Neural cell (in vitro differentiated cells): ENCODE data around the gene ADNP2. TPM values are rescaled to one million over a fixed set of nuclear protein-coding genes. Genes with fewer than 3 reads are reported as not detected.

Experiments
- H2AFZ ChIP-seq: fragments of 200-600, 300-800 bp; sonication (generic), shearing (Covaris generic); 2 replicates; pipeline ENCODE4 v1.6.0; 2014; ENCODE audit warnings: low read depth, mild to moderate bottlenecking, antibody characterized with exemption, low read length, moderate library complexity
- H3F3A ChIP-seq: fragments of 200-600 bp; shearing (Covaris generic); 2 replicates; pipeline ENCODE4 v1.6.1; 2016; ENCODE audit warnings: mild to moderate bottlenecking, moderate library complexity, mixed read lengths, antibody characterized with exemption, low read length; ENCODE audit not compliant: insufficient read depth, poor library complexity, severe bottlenecking
- H3K27ac ChIP-seq: fragments of 200-600, 300-800 bp; sonication (generic), shearing (Covaris generic); 2 replicates; pipeline ENCODE4 v1.5.1; 2014; ENCODE audit warnings: mild to moderate bottlenecking, low read length, moderate library complexity
- H3K27me3 ChIP-seq: fragments of 300-800, 200-600 bp; sonication (generic), shearing (Covaris generic); 2 replicates; pipeline ENCODE4 v1.6.0; 2014; ENCODE audit warnings: mild to moderate bottlenecking, low read depth, low read length, moderate library complexity; ENCODE audit not compliant: insufficient read depth
- H3K36me3 ChIP-seq: fragments of 300-800, 200-600 bp; sonication (generic), shearing (Covaris generic); 2 replicates; pipeline ENCODE4 v1.5.1; 2014; ENCODE audit warnings: mild to moderate bottlenecking, antibody characterized with exemption, low read length, moderate library complexity; ENCODE audit not compliant: insufficient read depth
- H3K4me2 ChIP-seq: fragments of 300-800, 200-600 bp; sonication (generic), shearing (Covaris generic); 2 replicates; pipeline ENCODE4 v1.6.0; 2014; ENCODE audit warnings: mild to moderate bottlenecking, low read length
- H3K4me3 ChIP-seq: fragments of 300-800, 200-600 bp; sonication (generic), shearing (Covaris generic); 2 replicates; pipeline ENCODE4 v1.5.1; 2014; ENCODE audit warnings: mild to moderate bottlenecking, low read length, moderate library complexity
- H3K79me2 ChIP-seq: fragments of 200-600 bp; shearing (Covaris generic); replicated peaks from 2 replicates; pipeline ENCODE4 v1.6.0; 2014; ENCODE audit warnings: mild to moderate bottlenecking, low read length, moderate library complexity; ENCODE audit not compliant: insufficient read depth
- H3K9ac ChIP-seq: fragments of 300-800, 200-600 bp; sonication (generic), shearing (Covaris generic); 2 replicates; pipeline ENCODE4 v1.6.1; 2016; ENCODE audit warnings: mild to moderate bottlenecking, low read length, mixed read lengths
- H3K9me2 ChIP-seq: fragments of 200-600 bp; shearing (Covaris generic); 2 replicates; pipeline ENCODE4 v1.6.1; 2016; ENCODE audit warnings: mild to moderate bottlenecking, low read length, mixed read lengths; ENCODE audit not compliant: insufficient read depth
- H3K9me3 ChIP-seq: fragments of 200-600, 300-800 bp; sonication (generic), shearing (Covaris generic); 2 replicates; pipeline ENCODE4 v1.6.1; 2016; ENCODE audit warnings: mild to moderate bottlenecking, mixed run types, low read length, moderate library complexity, mixed read lengths
- H4K20me1 ChIP-seq: fragments of 200-600 bp; shearing (Covaris generic); 2 replicates; pipeline ENCODE4 v1.6.1; 2016; ENCODE audit warnings: mild to moderate bottlenecking, mixed run types; ENCODE audit not compliant: insufficient read depth
- EP300 ChIP-seq: fragments of 450-650 bp; conservative IDR thresholded peaks from 2 replicates; pipeline ENCODE4 v1.6.1; 2014; ENCODE audit warnings: antibody characterized with exemption, mild to moderate bottlenecking, moderate library complexity; ENCODE audit not compliant: poor library complexity, severe bottlenecking
- EZH2 ChIP-seq: fragments of 200-600, 300-800 bp; shearing (Covaris generic), sonication (generic); IDR thresholded peaks from 2 replicates; pipeline ENCODE4 v1.6.1; 2014; ENCODE audit warnings: antibody characterized with exemption, low read length, borderline replicate concordance, mild to moderate bottlenecking; ENCODE audit not compliant: insufficient read depth, poor library complexity, severe bottlenecking
- POLR2AphosphoS5 ChIP-seq: IDR thresholded peaks from 2 replicates; pipeline ENCODE4 v1.6.1; 2012
- RAD21 ChIP-seq: fragments of 450-650 bp; conservative IDR thresholded peaks from 2 replicates; pipeline ENCODE4 v1.6.1; 2014; ENCODE audit warnings: antibody characterized with exemption, mild to moderate bottlenecking, moderate library complexity
- SMC3 ChIP-seq: fragments of 450-650 bp; conservative IDR thresholded peaks from 2 replicates; pipeline ENCODE4 v1.6.1; 2014; ENCODE audit warnings: antibody characterized with exemption, mild to moderate bottlenecking, moderate library complexity; ENCODE audit not compliant: poor library complexity
- polyA plus RNA-seq: library from polyadenylated mRNA; depleted of rRNA; stranded (reverse); fragments of >200 nt; gene quantifications from 2 replicates; pipeline ENCODE4 v1.2.3, GENCODE V29; 2014
- TF ChIP-seq, protein P1 (sequence below): fragments of 450-650 bp; IDR thresholded peaks from 2 replicates; pipeline ENCODE4 v1.5.1; 2014; ENCODE audit warnings: antibody characterized with exemption, mild to moderate bottlenecking, moderate library complexity; ENCODE audit not compliant: poor library complexity, severe bottlenecking
- TF ChIP-seq, protein P2 (sequence below): IDR thresholded peaks from 2 replicates; pipeline ENCODE4 v1.6.1; 2012; ENCODE audit warnings: borderline replicate concordance

Gene ADNP2
- polyA plus RNA-seq, 1 donor from 2014 or later: 16.9 TPM

DNA sequence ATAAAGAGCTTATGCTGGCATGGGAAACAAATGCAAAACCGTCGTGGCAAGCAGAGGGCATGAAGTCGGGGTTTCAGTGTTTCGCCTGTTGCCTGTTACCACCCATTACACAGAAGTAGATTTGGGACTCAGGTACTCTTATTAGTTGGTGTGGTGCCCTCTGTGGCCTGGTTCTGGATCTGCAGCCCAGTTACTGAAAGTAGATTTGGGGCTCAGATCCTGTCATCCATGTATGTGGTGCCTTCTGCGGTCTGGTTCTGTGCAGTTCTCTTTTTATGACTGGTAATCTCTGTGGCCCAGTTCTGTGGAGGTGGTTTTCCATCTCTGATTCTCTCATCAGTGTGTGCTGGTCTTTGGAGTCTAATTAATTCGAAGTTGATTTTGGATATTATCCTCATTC lies 45.2 kb downstream of the ADNP2 start (continued):
- no peak for TF ChIP-seq EZH2
- no peak for TF ChIP-seq POLR2AphosphoS5

DNA sequence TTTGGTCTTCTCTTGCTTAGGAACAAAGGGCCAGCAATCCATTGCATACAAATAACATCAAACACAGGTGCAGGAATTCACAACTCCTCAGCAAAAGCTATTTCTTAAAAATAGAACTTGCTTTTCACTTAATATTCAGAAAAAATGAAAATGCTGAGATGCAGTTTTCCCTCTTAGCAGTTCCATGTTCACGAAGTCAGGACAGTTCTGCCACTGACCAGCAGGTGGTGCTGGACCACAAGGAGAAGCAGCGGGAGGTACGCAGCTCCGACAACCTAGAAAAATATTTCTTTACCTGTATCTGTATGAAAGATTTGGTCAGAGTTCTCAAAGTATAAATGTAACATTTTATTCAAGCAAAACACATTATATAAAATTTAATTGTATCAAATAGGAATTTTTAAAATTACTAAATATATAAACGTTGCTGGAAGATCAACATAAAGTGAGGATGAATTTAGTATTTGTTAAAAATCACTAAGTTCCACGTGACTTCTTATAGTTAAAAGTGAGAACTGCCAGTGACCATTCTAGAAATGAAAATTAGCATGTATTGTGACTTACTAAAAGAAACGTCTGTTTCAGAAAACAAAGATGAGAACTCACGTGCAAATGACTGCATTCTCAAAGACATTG lies 48.8 kb downstream of the ADNP2 start:
- Histone ChIP-seq H3F3A (no peaks in the 10 kb centered on the region), H3K36me3 (no peaks in the 10 kb centered on the region), H3K4me3 (no peak overlapping the region), H3K27me3 (no peaks in the 10 kb centered on the region), H3K9ac (no peak overlapping the region), H3K4me2 (no peak overlapping the region), H3K79me2 (no peaks in the 10 kb centered on the region), H3K27ac (no peak overlapping the region), H2AFZ (no peak overlapping the region), H3K9me3 (no peaks in the 10 kb centered on the region), H3K9me2 (no peaks in the 10 kb centered on the region), H4K20me1 (no peaks in the 10 kb centered on the region)
- peak; percentile 84 for TF ChIP-seq SMC3
- peak; percentile 85 for TF ChIP-seq RAD21
- TF ChIP-seq EP300: no peak
- TF ChIP-seq, protein P1, sequence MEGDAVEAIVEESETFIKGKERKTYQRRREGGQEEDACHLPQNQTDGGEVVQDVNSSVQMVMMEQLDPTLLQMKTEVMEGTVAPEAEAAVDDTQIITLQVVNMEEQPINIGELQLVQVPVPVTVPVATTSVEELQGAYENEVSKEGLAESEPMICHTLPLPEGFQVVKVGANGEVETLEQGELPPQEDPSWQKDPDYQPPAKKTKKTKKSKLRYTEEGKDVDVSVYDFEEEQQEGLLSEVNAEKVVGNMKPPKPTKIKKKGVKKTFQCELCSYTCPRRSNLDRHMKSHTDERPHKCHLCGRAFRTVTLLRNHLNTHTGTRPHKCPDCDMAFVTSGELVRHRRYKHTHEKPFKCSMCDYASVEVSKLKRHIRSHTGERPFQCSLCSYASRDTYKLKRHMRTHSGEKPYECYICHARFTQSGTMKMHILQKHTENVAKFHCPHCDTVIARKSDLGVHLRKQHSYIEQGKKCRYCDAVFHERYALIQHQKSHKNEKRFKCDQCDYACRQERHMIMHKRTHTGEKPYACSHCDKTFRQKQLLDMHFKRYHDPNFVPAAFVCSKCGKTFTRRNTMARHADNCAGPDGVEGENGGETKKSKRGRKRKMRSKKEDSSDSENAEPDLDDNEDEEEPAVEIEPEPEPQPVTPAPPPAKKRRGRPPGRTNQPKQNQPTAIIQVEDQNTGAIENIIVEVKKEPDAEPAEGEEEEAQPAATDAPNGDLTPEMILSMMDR: peak; percentile 85

DNA sequence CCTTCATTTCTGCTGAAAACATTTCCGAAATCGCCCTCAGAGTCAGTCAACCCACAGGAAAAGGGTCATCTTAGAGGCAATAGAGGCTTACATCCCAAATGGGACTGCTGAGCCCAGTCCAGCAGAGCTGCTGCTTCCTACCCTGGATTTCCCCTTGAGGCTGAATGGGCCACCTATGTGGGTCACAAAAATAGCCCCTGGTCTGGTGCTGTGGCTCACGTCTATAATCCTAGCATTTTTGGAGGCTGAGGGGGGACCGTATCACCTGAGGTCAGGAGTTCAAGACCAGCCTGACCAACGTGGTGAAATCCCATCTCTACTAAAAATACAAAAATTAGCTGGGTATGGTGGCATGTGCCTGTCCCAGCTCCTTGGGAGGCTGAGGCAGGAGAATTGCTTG lies 49.3 kb downstream of the ADNP2 start:
- TF ChIP-seq, protein P1: no peak
- no peak for TF ChIP-seq EZH2
- no peak for TF ChIP-seq SMC3
- TF ChIP-seq, protein P2, sequence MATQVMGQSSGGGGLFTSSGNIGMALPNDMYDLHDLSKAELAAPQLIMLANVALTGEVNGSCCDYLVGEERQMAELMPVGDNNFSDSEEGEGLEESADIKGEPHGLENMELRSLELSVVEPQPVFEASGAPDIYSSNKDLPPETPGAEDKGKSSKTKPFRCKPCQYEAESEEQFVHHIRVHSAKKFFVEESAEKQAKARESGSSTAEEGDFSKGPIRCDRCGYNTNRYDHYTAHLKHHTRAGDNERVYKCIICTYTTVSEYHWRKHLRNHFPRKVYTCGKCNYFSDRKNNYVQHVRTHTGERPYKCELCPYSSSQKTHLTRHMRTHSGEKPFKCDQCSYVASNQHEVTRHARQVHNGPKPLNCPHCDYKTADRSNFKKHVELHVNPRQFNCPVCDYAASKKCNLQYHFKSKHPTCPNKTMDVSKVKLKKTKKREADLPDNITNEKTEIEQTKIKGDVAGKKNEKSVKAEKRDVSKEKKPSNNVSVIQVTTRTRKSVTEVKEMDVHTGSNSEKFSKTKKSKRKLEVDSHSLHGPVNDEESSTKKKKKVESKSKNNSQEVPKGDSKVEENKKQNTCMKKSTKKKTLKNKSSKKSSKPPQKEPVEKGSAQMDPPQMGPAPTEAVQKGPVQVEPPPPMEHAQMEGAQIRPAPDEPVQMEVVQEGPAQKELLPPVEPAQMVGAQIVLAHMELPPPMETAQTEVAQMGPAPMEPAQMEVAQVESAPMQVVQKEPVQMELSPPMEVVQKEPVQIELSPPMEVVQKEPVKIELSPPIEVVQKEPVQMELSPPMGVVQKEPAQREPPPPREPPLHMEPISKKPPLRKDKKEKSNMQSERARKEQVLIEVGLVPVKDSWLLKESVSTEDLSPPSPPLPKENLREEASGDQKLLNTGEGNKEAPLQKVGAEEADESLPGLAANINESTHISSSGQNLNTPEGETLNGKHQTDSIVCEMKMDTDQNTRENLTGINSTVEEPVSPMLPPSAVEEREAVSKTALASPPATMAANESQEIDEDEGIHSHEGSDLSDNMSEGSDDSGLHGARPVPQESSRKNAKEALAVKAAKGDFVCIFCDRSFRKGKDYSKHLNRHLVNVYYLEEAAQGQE: no peak
- no peak for TF ChIP-seq RAD21
- Histone ChIP-seq H3K27me3 (no peaks in the 10 kb centered on the region), H3K79me2 (no peaks in the 10 kb centered on the region), H3K9me3 (no peaks in the 10 kb centered on the region), H3K9ac (no peak overlapping the region), H3K9me2 (no peaks in the 10 kb centered on the region), H3K4me3 (no peak overlapping the region), H3K4me2 (no peak overlapping the region), H2AFZ (no peak overlapping the region), H4K20me1 (no peaks in the 10 kb centered on the region), H3K27ac (no peak overlapping the region), H3F3A (no peaks in the 10 kb centered on the region), H3K36me3 (no peaks in the 10 kb centered on the region)
